ENCODE measurements around the gene CRHR1.
A peak's percentile ranks its signal among the peaks of the same experiment; 100 is the strongest.

CRHR1 gene

GRCh38 chr17:45784741-45785479, 790 bp downstream of the CRHR1 start (continued):
- TF ChIP-seq ZNF518A (tag by site-specific recombination; conservative IDR thresholded peaks at IDR 0.05; ENCODE audit: low read depth): no peak
- TF ChIP-seq ZNF433 (tag by site-specific recombination; IDR thresholded peaks at IDR 0.05; ENCODE audit: low read depth): no peak
- TF ChIP-seq ZSCAN30 (tag by site-specific recombination; IDR thresholded peaks at IDR 0.05): no peak
- no peak for TF ChIP-seq ZNF791 (tag by site-specific recombination; IDR thresholded peaks at IDR 0.05)
- TF ChIP-seq ZBTB48 (tag by site-specific recombination; IDR thresholded peaks at IDR 0.05): peak; percentile 82
- TF ChIP-seq ZNF544 (tag by site-specific recombination; IDR thresholded peaks at IDR 0.05): no peak
- no peak for TF ChIP-seq ZNF513 (tag by site-specific recombination; IDR thresholded peaks at IDR 0.05)
- TF ChIP-seq SCRT1 (tag by site-specific recombination; IDR thresholded peaks at IDR 0.05; ENCODE audit: borderline replicate concordance): no peak
- TF ChIP-seq ZNF155 (tag by site-specific recombination; IDR thresholded peaks at IDR 0.05): no peak
- peak; percentile 58 for TF ChIP-seq PRDM10 (tag by site-specific recombination; IDR thresholded peaks at IDR 0.05)
- TF ChIP-seq SP3 (tag by site-specific recombination; IDR thresholded peaks at IDR 0.05): peak; percentile 65; the same call in 1 of the 2 replicates
- TF ChIP-seq ZIC2 (tag by site-specific recombination; IDR thresholded peaks at IDR 0.05): 0 out of 2 replicates have a peak, but pooled peaks have one; percentile 38
- no peak for TF ChIP-seq ZNF48 (tag by site-specific recombination; IDR thresholded peaks at IDR 0.05)
- TF ChIP-seq ZNF610 (tag by site-specific recombination; IDR thresholded peaks at IDR 0.05; ENCODE audit: borderline replicate concordance): no peak
- no peak for TF ChIP-seq ZSCAN23 (tag by site-specific recombination; IDR thresholded peaks at IDR 0.05)
- no peak for TF ChIP-seq ZBTB11 (tag by site-specific recombination; conservative IDR thresholded peaks at IDR 0.05; ENCODE audit: low read depth)
- no peak for TF ChIP-seq YY1 (tag by site-specific recombination; IDR thresholded peaks at IDR 0.05)
- TF ChIP-seq BCL11A (tag by site-specific recombination; IDR thresholded peaks at IDR 0.05; ENCODE audit: low read depth): no peak
- TF ChIP-seq ZNF837 (tag by site-specific recombination; IDR thresholded peaks at IDR 0.05): no peak
- TF ChIP-seq ZNF248 (tag by site-specific recombination; IDR thresholded peaks at IDR 0.05): no peak
- TF ChIP-seq ZEB2 (tag by site-specific recombination; IDR thresholded peaks at IDR 0.05): peak; percentile 54; the same call in 1 of the 2 replicates
- no peak for TF ChIP-seq ZNF350 (tag by site-specific recombination; IDR thresholded peaks at IDR 0.05)
- no peak for TF ChIP-seq ZNF202 (tag by site-specific recombination; IDR thresholded peaks at IDR 0.05; ENCODE audit: borderline replicate concordance)
- TF ChIP-seq ZNF426 (tag by site-specific recombination; IDR thresholded peaks at IDR 0.05): no peak
